Choroid plexus epithelial cell (primary cell): Measurements from ENCODE around the gene MAST1.
"Not testable (repeated sequence)": the region's sequence is repeated elsewhere in the genome, so short reads cannot be mapped to it uniquely, and the experiment has no call there.

Source experiments
- DNase-seq: peaks from one replicate; pipeline ENCODE4 v3.0.0-alpha.2; 2010; ENCODE audit warnings: low read depth
- H3K4me3 ChIP-seq: 2 replicates; pipeline ENCODE4 v1.5.1; 2011; ENCODE audit warnings: low read depth, mild to moderate bottlenecking, control low read depth, low read length, moderate library complexity
- CTCF ChIP-seq: conservative IDR thresholded peaks from 2 replicates; pipeline ENCODE4 v1.5.1; 2011; ENCODE audit warnings: low read depth, mild to moderate bottlenecking, control low read depth, inconsistent platforms, low read length, moderate library complexity

The MAST1 gene

DNA sequence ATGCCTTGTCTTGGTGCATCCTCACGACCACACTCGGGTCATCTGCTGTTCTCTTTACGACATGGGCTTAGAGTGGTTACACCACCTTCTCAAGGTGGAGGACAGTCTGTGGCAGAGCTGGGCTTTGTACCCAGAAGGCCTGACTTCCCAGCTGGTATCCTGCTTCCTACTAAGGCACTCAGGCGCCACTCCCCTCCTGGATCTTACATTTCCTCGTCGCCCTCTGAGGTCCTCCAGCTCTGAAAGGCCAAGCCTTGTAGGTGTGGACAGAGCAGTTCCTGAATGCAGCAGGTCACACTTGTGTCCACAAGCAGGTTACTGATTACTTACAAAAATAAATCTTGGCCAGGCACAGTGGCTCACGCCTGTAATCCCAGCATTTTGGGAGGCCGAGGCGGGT lies 68.9 kb downstream of the MAST1 start:
- DNase-seq = no peak
- H3K4me3 ChIP-seq = no peak overlapping the region
- TF ChIP-seq CTCF = no peak

- no peak overlapping the region for H3K4me3 ChIP-seq
- TF ChIP-seq CTCF = no peak
- no peak for DNase-seq
Measured at GRCh38 chr19:12912571-12912970, 74.3 kb downstream of the MAST1 start.

- peak; percentile 75 for DNase-seq
- H3K4me3 ChIP-seq = peak overlapping the region; percentile 41
- no peak for TF ChIP-seq CTCF
Measured at GRCh38 chr19:12913011-12913561, 74.8 kb downstream of the MAST1 start.

DNA sequence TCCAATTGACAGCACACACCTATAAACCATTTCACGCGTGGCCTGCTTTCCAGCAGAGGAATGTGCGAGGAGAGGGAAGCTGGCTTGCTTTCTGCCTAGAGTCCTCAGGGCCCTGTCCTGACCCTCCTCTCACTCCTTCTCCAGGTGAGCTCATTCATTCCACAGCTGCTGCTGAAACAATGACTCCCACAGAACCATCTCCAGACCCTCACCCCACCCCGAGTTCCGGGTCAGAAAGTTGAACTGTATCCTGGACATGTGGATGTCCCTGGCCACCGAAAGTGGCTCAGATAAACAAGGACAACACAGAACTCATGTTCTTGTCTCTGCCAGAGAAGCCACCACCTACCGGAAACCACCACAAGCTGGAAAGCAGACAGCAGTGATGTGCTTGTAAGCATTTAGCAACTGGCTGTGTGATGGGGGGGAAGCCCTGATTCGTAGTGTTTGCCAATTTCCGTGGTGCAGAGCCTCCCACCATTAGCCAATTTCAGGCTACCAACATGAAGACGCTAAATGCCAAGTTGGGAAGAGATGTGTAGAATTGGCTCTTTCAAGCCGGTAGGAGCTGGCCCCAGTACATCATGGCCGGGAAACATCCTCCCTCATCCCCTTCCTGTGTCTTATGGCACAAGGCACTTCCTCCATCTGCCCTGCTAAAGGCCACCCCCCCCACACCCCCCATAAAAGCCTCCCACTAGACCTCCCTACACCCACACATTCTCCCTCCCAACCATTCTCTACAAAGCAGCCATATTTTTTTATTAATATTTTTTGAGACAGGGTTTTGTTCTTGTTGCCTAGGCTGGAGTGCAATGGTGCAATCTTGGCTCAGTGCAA lies 75.8 kb downstream of the MAST1 start:
- peak; percentile 54 for DNase-seq
- no peak overlapping the region for H3K4me3 ChIP-seq
- no peak for TF ChIP-seq CTCF

- H3K4me3 ChIP-seq, DNase-seq: not testable (repeated sequence)
Measured at GRCh38 chr19:12915860-12916259, 77.5 kb downstream of the MAST1 start.

- no peak for TF ChIP-seq CTCF
- no peak overlapping the region for H3K4me3 ChIP-seq
- no peak for DNase-seq
Measured at GRCh38 chr19:12918253-12918652, 79.9 kb downstream of the MAST1 start.

- no peak for DNase-seq
- no peak overlapping the region for H3K4me3 ChIP-seq
- no peak for TF ChIP-seq CTCF
Measured at GRCh38 chr19:12921047-12921446, 82.7 kb downstream of the MAST1 start.
